HG02973 (cell line): ENCODE measurements around the gene NR2C2.

Experiments used
- ATAC-seq: cut with Tn5 transposase; IDR thresholded peaks from one replicate; pipeline ENCODE4 v1.9.1; 2021; ENCODE audit warnings: moderate library complexity; ENCODE audit not compliant: unreplicated experiment

Gene NR2C2

DNA sequence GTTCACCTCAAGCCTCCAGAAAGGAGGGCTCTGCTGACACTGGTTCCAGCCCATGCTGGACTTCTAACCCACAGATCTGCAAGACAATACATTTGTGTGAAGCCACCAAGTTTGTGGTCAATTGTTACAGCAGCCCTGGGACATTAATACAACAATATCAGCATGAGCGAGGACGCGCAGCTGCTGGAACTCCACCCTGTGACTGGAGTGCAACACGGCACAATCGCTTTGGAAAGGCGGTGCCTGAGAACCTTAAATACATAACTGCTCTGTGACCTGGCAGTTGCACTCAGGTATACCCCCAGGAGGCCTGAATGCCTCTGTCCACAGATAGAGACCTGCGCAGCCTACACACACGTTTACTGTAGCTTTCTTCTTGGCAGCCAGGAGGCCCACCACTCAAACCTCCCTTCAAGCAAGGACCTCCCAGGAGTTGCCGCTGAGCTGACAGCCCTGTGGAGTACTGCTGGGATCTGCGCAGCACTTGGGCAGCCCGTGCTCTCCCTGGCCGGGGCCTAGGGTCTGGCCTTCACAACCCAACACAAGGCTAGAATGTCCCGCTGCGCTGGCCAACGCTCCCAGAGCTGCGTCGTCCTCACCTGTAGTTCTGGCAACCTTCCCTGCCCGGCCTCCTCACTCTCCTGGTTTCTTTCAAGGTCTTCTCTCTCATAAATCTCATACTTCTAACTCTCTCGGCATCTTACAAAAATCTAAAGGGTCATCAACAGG, 109.5 kb downstream of the NR2C2 start:
- no peak for ATAC-seq

DNA sequence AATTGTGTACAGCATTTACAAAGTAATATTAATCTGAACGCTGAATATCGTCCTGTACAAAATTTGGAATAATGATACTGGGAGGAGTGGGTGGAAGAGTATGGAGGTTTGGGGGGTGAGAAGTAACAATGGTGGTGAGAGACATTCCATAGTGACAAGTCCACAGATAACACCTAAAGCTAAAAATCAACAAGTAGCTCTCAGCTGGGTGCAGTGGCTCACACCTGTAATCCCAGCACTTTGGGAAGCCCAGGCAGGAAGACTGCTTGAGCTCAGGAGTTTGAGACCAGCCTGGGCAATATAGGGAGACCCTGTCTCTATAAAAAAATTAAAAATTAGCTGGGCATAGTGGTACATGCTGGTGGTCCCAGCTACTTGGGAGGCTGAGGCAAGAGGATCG, 112.6 kb downstream of the NR2C2 start:
- no peak for ATAC-seq

DNA sequence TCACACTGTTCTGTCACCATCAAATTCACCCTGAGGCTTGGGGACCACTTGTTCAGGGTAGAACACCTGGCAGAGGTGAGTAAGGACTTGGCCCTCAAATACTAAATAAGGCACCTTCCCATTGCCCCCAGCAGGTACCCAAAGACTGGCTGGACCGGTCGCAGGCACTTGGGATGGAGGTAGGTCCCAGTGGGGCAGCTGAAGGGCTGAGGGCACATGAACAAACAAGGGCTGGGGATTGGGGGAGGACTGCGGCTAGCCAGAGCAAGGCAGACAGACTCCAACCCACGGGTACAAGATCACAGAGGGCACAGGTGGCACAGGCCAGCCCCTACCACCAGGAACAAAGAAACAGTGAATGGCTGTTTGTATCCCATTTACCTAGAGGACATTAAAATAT, 115.9 kb downstream of the NR2C2 start:
- ATAC-seq = no peak

DNA sequence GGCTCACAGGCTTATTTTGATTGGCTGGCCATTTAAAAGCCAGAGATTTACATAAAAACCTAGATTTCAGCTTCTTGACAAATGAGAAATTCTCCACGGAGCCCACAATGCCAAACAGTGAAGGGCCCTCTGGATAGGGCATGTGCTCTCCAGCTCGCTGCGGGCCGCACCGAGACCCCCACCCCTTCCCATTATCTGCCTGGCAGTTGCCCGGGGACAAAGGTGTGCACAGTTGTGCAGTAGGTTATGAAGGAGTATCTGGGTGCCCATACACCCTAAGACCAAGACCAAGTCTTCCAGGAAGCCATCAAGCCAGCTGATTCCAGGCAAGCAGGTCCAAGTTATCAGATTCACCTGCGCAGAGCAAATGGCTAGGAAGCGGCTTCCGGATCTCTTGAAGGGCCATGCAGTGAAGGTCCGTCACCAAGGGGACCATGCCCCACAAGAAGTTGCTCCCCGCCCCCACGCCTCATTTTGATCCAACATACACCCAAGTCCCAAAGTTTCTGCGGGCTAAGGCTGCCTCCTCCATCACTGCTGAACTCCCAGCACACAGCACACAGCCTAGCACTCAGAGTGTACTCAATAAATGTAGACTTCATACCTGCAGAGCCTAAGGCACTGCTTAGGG, 116.4 kb downstream of the NR2C2 start:
- ATAC-seq = no peak

DNA sequence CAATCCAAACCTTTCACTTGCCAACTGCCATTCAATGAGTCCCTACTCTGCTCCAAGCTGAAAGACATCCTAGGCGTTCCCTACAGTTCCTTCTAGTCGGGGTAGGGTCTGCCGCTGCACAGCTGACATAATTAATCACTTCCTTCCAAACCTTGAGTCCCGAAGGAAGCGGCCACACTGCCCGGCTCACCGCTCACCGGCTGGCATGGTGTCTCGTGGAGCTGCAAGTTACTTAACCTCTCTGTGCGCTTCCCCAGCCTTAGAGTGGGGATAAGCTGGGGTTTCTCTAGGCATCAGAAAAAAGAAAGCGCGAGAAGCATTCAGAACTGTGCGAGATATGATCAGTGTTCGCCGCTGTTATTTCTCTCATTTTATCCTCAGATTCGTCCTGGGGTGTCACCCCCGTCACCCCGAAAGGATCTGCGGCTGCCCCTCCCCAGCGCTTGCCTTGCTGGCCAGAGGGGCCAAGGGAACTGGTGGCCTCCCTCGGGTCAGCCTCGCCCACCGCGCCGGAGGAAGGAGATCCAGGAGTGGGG, 117.0 kb downstream of the NR2C2 start:
- peak; percentile 14 for ATAC-seq

DNA sequence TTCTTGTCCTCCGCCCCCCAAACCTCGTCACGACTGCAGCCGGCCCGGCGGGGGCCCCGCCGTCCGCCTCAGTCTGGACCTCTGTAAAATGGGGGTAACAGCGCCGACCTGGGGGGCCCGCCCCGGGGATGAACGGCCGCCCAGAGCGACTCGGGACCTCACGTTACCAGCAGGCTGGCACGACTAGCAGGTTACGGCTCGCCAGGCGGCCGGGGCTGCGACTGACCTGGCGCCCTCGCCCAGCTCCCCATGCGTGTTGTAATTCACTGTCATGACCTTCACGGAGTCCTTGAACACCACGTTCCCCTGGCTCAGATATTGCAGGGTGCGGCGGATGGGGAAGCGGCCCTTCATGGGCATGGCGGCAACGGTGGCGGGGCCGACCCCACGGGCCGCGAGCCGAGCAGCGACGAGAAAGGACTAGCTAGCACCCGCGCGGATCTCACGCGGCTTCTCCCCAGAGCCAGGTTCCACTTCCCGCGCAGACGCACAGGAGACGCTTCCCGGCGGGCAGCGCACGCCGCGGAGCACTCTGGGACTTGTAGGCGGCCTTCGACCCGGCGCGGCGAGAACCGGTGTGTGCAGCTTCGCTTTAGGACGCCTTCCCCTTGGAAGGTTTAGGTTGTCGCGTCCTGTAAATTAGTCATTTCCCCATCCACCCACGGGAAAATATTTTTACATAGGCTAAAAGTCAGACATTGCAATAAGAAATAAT, 117.6 kb downstream of the NR2C2 start, which contains the start of gene MRPS25:
Gene MRPS25 (minus strand): TSS at position 481 of the 715 bp plus-strand sequence. CDS start 121 bp downstream, at position 360.
- peak; percentile 95 for ATAC-seq

DNA sequence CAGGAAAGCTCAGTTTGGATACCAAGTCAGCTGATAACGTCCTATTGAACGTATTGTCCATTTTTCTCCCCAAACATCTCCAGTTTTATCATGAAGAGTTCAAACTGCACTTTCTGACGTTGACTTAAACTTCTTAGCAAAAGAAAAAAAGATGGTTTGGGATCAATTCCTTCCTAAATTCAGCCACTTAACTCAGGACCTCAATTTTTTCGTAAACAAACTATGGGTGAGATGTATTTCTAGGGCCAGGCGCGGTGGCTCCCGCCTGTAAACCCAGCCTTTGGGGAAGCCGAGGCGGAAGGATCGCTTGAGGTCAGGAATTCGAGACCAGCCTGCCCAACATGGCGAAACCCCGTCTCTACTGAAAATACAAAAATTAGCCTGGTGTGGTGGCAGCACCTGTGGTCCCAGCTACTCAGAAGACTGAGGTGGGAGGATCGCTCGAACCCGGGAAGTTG, 118.2 kb downstream of the NR2C2 start:
- no peak for ATAC-seq

DNA sequence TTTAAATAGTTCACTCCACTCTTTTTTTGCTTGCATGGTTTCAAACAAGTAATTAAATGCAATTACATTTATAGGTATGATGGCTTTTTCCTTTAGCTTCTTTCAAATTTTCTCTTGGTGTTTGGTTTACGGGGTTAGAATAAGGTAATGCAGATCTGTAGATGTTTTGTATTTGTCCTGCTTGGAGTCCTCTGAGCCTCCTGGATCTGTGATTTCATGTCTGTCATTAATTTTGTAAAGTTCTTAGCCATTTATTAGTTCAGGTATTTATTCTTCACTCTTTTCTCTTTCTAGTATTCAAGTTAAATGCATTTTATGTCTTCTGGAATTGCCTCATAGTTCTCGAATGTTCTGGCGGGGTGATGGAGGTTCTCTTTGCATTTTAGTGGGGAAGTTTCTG, 119.1 kb downstream of the NR2C2 start:
- ATAC-seq = no peak

DNA sequence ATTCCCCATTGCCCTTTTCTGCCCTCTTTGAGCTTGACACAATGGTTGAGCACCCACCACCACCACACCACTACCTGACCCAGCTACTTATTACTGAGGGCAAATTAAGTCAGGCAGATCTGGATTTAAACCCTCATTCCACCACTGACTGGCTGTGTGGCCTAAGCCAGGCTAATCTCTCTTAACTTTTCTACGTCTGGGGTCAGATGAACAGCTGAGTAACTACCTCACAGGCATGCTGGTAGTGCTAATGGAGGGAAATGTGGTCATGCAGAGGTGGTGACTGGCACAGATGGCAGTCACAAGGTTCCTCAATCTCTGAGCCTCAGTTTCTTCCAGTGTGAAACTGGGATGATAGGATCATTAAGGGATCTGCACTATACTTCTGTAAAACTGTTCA, 122.1 kb downstream of the NR2C2 start:
- no peak for ATAC-seq

DNA sequence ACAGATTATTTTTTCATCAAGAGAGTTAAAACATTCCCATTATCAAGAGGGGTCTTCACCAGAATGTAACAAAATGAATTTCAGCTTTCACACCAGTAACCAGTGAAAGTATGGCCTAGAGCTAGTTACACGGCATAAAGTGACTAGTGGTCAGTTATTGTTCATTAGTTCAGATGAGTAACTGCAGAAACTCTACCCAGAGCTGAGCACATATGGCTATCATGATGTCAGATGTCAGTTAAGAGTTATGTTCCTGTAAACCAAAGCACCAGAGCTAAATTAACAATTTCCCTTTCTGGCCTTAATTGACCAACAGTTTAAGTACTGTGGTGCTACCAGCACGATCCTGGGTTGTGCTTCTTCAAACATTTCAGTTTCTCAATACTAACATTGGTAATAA, 124.3 kb downstream of the NR2C2 start:
- no peak for ATAC-seq

DNA sequence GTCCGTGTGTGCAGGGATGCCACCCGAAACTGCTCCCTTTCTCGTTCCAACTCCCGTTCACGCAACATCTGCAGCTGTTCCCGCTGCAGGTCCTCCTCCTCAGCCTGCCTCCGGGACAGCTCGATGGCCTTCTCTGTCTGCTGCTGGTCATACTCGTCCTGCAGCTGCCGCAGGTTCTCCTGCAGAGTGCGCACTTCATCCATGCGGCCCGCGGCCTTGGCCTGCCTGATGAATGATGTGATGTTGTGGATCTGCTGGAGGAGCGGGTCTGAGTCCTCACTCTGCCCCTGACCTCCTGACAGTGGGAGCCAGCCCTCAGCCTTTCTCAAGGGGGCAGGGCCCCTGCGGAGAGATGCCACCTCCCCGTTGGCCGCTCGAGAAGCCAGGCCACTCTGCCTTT, 127.1 kb downstream of the NR2C2 start:
- ATAC-seq = no peak

DNA sequence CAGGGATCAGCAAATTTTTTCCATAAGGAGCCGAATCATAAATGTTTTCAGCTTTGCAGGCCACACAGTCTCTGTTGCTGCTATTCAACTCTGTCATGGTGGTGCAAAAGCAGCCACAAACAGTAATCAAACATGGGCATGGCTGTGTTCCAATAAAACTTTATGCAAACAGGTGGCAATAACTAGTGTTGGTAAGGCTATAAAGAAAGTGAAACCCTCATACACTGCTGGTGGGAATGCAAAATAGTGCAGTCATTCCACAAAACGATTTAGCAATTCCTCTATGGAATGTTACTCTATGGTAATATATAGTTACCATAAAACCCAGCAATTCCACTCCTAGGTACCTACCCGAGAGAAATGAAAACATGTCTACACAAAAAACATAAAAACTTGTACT, 131.7 kb downstream of the NR2C2 start:
- no peak for ATAC-seq

DNA sequence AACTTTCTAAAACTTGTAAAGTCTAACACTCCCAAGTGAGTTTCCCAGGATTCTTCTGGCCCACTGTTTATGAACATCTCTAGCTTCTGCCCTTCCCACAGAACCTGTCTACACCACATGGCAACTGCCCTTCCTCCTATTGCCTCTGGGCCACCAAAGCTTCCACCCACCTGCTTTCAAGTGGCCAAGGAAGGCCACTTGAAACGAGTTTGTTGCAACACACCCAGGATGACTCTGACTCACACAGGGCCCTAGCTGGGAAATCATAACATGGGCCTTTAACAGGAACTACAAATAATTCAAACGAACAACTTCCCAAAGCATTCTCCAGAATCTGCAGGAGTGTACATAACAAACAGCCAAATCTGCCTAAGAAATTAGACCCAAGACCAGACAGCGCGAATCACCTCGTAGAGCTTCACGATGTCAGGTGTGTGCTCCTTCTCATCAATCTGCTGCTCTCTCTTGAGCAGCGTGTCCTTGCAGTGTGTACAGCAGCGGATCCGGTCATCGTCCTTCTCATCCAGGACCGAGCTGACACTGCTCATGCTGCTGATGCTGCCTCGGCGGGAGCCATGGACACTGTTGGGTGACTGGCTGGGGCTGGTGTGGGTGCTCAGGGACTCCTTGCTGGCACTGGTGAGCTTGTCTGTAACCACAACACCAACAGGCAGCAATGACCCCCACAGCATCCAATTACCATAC, 134.7 kb downstream of the NR2C2 start:
- no peak for ATAC-seq

DNA sequence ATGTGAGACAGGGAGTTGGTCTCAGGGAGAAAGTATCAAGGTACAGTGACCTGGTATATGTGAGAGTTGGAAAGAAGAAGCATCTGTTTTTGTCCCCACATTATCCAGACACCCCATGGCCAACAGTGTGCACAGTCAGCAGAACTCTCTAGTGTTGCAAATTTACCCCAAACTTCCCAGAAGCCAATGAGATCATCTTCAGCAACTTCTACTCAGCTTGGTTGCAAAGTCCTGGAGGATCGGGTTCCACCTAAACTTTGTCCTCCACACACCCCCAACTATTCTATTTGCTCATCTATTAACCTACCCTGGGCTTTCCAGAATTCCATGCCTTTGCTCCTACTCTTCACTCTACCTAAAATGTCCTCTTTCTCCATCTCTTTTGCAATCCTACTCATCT, 135.9 kb downstream of the NR2C2 start:
- ATAC-seq = no peak

DNA sequence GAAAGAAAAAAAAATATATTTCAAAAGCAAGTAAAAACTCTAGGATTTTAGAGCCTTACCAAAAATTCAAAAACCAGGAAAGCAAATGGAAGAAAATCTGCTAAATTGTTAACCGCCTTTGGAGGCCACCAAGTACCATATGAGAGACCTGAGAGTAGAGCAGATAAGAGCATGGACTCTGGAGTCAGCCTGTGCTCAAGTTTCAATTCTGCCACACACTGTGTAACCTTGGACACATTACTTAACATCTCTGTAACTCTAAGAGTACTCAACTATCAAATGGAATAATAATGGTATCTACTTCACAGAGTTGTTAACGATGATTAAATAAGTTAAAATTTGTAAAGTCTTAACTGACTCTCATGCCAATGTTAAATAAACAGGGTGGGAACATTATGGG, 138.9 kb downstream of the NR2C2 start:
- no peak for ATAC-seq

DNA sequence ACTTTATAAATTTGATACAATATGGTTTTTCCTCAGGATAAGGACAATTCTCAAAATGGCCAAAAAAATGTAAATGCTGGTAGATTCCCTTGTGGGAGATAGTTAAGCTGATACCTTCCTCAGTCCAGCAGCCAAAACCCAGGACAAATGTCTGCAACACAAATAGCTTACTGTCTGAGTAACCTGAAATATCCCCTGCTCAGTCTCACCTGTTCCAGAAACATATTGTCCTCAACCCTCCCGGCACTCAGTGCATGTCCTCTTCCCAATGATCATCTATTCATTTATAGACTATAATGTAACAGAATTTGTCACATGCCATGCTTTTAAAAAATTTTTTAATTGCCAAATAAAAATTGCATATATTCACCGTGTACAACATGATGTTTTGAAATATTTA, 139.3 kb downstream of the NR2C2 start:
- ATAC-seq = no peak

DNA sequence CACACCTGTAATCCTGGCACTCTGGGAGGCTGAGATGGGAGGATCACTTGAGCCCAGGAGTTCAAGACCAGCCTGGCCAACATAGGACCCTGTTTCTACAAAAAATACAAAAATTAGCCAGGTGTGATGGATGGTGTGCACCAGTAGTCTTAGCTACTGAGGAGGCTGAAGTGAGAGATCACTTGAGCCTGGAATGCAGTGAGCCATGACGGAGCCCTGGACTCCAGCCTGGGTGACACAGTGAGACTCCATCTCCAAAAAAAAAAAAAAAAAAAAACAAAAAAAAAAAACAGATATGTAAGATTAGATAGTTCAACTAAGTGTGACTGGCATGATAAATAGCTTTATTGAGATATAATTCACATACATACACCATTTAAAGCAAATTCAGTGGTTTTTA, 141.8 kb downstream of the NR2C2 start:
- no peak for ATAC-seq

DNA sequence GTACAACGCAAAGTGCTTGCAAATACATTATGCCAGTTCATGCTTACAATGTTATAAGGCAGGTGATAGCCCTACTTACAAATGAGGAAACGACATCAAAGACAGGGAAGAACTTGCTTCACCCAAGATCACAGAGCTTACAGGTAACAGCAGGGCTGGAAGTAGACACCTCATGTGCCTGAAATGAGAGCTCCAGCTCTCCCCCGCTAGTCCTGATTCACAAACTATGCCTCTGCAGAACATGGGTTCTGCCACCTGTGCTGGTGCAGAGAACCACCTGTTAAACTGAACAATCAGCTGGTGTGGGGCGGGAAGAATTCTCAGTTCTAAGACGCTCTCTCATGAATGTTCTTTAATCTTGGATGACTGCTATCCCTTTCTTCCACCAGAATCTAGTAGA, 144.2 kb downstream of the NR2C2 start:
- no peak for ATAC-seq

DNA sequence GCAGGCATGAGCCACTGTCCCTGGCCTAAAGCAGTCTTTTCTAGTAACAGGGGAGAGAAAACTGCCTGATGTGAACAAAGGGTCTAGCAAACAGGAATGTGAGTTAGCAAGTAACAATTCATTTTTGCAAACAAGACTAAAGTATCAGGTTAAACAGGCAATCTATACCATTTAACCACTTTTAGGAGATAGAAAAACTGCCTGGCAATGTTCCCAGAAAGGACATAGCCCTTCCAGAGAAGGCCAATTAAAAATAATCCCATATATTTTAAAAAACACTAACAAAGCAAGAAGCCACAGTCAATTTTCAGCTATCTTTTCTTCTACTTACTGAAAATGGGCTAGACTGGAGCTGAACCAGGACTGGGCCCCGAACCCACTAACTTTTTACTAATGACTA, 145.3 kb downstream of the NR2C2 start:
- ATAC-seq = no peak

DNA sequence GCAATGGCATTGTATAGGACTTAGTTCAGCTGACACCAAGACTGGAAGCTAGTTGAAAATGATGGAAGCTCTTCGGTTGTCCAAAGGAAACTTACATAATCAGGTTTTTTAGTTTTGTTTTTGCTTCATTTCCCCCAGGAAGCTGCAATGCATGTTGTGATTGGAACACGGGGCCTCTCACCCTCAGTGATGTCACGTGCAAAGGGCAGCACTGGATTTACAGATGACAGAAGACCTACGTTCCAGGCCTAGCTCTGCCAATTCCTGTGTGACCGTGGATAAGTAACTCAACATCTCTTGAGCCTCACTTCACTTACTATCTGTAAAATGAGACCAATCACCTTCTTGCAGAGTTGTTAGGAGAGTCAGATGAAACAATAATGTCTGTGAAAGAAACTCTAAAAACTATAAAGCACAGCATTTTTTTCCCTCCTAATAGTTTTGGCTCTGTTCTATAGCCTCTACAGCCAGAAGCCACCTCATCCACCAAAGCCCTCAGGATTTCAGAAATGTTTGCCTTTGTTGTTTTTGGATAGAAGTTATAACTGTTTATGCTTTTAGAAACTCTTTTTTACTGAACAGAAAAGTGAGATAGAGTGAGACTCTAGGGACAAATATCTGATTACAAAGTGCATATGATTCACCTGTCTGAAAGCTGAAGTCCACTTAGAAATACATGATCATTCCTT, 146.9 kb downstream of the NR2C2 start:
- no peak for ATAC-seq

DNA sequence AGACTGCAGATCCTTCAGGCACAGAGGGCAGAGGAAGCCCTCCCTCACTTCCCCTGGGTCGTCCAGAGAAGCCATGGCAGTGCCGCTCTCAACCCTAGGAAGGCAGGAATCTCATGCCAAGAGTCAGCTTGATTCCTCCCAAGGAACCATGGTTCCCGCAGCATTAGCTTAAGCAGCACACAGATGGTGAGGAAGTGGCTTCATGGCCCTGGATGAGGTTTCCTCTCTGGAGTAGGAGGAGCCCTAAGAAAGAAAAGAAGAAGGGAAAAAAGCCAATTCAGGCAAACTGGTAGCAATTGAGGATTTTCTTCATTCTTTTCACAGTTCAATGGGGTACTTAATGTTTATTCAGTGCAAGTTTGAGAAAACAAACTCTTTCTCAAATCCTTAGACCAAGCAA, 148.7 kb downstream of the NR2C2 start:
- ATAC-seq = no peak
